ENCODE results near the gene MESD. TPM values are rescaled to one million over a fixed set of nuclear protein-coding genes. Genes with fewer than 3 reads are reported as not detected.

Gene MESD
- total and polyA plus RNA-seq, 9 of the 15 experiments (the other 6 are each of a cell fraction or from before 2014, with no cell fraction given), result 11.3 to 39.7 (median 22.8) TPM

DNA sequence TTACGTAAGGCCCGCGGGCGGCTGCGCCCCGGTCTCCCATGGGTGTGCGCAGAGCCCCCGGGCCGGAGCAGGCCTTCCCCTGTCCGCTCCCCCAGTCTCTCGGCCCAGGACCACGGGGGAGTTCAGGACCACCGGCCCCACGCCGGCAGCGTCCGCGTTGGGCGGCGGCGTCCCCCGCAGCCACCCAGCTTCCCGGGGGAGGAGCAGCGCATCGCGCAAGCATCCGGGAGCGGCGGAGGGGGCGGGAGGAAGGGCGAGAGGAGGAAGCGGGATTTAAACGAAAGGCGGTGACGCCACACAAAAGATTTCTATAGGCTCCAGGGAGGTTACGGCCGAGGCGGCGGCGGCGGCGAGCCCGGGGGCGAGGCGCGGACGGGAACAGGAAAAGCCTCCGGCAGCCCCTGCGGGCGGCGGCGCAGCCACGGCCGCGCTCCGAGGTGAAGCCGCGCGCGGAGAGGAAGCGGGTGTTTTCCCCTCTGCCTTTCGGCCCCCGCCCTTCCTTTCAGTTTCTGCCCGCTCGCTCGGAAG lies 11.1 kb upstream of the MESD start, which contains the start of gene TLNRD1 (continued):
- TF ChIP-seq, protein P1, sequence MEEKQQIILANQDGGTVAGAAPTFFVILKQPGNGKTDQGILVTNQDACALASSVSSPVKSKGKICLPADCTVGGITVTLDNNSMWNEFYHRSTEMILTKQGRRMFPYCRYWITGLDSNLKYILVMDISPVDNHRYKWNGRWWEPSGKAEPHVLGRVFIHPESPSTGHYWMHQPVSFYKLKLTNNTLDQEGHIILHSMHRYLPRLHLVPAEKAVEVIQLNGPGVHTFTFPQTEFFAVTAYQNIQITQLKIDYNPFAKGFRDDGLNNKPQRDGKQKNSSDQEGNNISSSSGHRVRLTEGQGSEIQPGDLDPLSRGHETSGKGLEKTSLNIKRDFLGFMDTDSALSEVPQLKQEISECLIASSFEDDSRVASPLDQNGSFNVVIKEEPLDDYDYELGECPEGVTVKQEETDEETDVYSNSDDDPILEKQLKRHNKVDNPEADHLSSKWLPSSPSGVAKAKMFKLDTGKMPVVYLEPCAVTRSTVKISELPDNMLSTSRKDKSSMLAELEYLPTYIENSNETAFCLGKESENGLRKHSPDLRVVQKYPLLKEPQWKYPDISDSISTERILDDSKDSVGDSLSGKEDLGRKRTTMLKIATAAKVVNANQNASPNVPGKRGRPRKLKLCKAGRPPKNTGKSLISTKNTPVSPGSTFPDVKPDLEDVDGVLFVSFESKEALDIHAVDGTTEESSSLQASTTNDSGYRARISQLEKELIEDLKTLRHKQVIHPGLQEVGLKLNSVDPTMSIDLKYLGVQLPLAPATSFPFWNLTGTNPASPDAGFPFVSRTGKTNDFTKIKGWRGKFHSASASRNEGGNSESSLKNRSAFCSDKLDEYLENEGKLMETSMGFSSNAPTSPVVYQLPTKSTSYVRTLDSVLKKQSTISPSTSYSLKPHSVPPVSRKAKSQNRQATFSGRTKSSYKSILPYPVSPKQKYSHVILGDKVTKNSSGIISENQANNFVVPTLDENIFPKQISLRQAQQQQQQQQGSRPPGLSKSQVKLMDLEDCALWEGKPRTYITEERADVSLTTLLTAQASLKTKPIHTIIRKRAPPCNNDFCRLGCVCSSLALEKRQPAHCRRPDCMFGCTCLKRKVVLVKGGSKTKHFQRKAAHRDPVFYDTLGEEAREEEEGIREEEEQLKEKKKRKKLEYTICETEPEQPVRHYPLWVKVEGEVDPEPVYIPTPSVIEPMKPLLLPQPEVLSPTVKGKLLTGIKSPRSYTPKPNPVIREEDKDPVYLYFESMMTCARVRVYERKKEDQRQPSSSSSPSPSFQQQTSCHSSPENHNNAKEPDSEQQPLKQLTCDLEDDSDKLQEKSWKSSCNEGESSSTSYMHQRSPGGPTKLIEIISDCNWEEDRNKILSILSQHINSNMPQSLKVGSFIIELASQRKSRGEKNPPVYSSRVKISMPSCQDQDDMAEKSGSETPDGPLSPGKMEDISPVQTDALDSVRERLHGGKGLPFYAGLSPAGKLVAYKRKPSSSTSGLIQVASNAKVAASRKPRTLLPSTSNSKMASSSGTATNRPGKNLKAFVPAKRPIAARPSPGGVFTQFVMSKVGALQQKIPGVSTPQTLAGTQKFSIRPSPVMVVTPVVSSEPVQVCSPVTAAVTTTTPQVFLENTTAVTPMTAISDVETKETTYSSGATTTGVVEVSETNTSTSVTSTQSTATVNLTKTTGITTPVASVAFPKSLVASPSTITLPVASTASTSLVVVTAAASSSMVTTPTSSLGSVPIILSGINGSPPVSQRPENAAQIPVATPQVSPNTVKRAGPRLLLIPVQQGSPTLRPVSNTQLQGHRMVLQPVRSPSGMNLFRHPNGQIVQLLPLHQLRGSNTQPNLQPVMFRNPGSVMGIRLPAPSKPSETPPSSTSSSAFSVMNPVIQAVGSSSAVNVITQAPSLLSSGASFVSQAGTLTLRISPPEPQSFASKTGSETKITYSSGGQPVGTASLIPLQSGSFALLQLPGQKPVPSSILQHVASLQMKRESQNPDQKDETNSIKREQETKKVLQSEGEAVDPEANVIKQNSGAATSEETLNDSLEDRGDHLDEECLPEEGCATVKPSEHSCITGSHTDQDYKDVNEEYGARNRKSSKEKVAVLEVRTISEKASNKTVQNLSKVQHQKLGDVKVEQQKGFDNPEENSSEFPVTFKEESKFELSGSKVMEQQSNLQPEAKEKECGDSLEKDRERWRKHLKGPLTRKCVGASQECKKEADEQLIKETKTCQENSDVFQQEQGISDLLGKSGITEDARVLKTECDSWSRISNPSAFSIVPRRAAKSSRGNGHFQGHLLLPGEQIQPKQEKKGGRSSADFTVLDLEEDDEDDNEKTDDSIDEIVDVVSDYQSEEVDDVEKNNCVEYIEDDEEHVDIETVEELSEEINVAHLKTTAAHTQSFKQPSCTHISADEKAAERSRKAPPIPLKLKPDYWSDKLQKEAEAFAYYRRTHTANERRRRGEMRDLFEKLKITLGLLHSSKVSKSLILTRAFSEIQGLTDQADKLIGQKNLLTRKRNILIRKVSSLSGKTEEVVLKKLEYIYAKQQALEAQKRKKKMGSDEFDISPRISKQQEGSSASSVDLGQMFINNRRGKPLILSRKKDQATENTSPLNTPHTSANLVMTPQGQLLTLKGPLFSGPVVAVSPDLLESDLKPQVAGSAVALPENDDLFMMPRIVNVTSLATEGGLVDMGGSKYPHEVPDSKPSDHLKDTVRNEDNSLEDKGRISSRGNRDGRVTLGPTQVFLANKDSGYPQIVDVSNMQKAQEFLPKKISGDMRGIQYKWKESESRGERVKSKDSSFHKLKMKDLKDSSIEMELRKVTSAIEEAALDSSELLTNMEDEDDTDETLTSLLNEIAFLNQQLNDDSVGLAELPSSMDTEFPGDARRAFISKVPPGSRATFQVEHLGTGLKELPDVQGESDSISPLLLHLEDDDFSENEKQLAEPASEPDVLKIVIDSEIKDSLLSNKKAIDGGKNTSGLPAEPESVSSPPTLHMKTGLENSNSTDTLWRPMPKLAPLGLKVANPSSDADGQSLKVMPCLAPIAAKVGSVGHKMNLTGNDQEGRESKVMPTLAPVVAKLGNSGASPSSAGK (IDR thresholded peaks at IDR 0.05), result no peak
- no peak for TF ChIP-seq ZNF239 (CRISPR knock-in tag; IDR thresholded peaks at IDR 0.05)
- TF ChIP-seq U2AF2 (optimal IDR thresholded peaks at IDR 0.05; ENCODE audit: low read depth, low read length), result no peak
- TF ChIP-seq, protein P2, sequence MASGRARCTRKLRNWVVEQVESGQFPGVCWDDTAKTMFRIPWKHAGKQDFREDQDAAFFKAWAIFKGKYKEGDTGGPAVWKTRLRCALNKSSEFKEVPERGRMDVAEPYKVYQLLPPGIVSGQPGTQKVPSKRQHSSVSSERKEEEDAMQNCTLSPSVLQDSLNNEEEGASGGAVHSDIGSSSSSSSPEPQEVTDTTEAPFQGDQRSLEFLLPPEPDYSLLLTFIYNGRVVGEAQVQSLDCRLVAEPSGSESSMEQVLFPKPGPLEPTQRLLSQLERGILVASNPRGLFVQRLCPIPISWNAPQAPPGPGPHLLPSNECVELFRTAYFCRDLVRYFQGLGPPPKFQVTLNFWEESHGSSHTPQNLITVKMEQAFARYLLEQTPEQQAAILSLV (tag; IDR thresholded peaks at IDR 0.05), result no peak
- TF ChIP-seq MXI1 (IDR thresholded peaks at IDR 0.05; ENCODE audit: low read depth, low read length), result no peak
- peak; percentile 21; the same call in 1 of the 2 replicates for TF ChIP-seq HCFC1 (IDR thresholded peaks at IDR 0.05; ENCODE audit: low read depth, low read length)
- TF ChIP-seq, protein P3, sequence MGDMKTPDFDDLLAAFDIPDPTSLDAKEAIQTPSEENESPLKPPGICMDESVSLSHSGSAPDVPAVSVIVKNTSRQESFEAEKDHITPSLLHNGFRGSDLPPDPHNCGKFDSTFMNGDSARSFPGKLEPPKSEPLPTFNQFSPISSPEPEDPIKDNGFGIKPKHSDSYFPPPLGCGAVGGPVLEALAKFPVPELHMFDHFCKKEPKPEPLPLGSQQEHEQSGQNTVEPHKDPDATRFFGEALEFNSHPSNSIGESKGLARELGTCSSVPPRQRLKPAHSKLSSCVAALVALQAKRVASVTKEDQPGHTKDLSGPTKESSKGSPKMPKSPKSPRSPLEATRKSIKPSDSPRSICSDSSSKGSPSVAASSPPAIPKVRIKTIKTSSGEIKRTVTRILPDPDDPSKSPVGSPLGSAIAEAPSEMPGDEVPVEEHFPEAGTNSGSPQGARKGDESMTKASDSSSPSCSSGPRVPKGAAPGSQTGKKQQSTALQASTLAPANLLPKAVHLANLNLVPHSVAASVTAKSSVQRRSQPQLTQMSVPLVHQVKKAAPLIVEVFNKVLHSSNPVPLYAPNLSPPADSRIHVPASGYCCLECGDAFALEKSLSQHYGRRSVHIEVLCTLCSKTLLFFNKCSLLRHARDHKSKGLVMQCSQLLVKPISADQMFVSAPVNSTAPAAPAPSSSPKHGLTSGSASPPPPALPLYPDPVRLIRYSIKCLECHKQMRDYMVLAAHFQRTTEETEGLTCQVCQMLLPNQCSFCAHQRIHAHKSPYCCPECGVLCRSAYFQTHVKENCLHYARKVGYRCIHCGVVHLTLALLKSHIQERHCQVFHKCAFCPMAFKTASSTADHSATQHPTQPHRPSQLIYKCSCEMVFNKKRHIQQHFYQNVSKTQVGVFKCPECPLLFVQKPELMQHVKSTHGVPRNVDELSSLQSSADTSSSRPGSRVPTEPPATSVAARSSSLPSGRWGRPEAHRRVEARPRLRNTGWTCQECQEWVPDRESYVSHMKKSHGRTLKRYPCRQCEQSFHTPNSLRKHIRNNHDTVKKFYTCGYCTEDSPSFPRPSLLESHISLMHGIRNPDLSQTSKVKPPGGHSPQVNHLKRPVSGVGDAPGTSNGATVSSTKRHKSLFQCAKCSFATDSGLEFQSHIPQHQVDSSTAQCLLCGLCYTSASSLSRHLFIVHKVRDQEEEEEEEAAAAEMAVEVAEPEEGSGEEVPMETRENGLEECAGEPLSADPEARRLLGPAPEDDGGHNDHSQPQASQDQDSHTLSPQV (IDR thresholded peaks at IDR 0.05), result no peak
- peak; percentile 80 for TF ChIP-seq ETV5 (CRISPR knock-in tag; IDR thresholded peaks at IDR 0.05; ENCODE audit: low read depth)
- no peak for TF ChIP-seq SMC3 (conservative IDR thresholded peaks at IDR 0.05; ENCODE audit: insufficient read depth, low read depth, low read length)
